GM12873 (cell line): ENCODE data around the gene JARID2.

Experiments
- CTCF ChIP-seq: IDR thresholded peaks from 2 replicates; pipeline ENCODE4 v1.5.1; 2012; ENCODE audit warnings: low read depth, mild to moderate bottlenecking, moderate library complexity, low read length, control low read depth; ENCODE audit not compliant: insufficient read depth; ENCODE audit errors: missing control alignments

Gene JARID2

GRCh38 chr6:15360300-15360699 lies 114.4 kb downstream of the JARID2 start:
- TF ChIP-seq CTCF = no peak

GRCh38 chr6:15361197-15361596 lies 115.3 kb downstream of the JARID2 start:
- no peak for TF ChIP-seq CTCF

- TF ChIP-seq CTCF = no peak
These were observed 116.6 kb downstream of the JARID2 start for GRCh38 chr6:15362274-15363160.

- TF ChIP-seq CTCF = no peak
These were observed 117.3 kb downstream of the JARID2 start for GRCh38 chr6:15363164-15363522.

- TF ChIP-seq CTCF = no peak
These were observed 117.9 kb downstream of the JARID2 start for GRCh38 chr6:15363523-15364400.

GRCh38 chr6:15364401-15365037 lies 118.7 kb downstream of the JARID2 start:
- TF ChIP-seq CTCF = no peak

- no peak for TF ChIP-seq CTCF
These were observed 119.4 kb downstream of the JARID2 start for GRCh38 chr6:15365273-15365687.
